Putamen (tissue), 1 donor: ENCODE data around the gene CEP19.

Experiments
- DNase-seq: peaks from one replicate; pipeline ENCODE4 v3.0.0-alpha.2; 2016; ENCODE audit warnings: low spot score

The CEP19 gene

DNA sequence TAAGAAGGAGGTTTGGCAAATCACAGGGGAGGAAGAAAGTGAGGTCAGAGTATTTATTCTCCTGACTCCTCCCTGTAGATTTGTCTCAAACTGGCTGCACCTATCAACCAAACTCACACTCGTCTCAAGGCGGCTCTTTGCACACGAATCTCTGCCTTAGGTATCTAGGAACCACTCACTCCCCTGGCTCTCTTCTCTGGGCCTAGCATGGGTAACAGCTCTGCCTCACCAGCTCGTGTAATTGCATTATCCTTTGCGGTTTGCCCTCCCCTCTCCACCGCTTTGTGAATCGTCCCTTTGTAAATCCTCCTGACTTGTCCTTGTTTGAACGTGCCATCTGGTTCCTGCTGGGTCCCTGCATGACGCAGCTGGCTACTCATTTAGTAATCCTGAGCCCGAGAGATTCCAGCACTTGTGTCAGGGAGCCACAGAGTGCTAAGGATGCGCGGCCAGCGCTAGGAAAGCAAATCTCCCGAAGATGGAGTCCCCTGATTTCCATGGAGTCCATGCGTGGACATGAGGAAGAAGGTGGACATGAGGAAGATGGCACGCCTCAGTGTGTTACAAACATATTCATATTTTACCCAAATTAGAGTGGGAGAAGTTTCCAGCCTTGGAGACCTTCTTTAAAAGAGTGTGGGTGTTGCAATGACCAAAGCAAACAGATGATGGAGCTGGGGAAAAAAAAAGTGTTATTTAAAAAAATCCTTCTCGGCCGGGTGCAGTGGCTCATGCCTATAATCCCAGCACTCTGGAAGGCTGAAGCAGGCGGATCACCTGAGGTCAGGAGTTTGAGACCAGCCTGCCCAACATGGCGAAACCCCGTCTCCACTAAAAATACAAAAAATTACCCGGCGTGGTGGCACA is 45.8 kb downstream of the CEP19 start:
- DNase-seq, result no peak

DNA sequence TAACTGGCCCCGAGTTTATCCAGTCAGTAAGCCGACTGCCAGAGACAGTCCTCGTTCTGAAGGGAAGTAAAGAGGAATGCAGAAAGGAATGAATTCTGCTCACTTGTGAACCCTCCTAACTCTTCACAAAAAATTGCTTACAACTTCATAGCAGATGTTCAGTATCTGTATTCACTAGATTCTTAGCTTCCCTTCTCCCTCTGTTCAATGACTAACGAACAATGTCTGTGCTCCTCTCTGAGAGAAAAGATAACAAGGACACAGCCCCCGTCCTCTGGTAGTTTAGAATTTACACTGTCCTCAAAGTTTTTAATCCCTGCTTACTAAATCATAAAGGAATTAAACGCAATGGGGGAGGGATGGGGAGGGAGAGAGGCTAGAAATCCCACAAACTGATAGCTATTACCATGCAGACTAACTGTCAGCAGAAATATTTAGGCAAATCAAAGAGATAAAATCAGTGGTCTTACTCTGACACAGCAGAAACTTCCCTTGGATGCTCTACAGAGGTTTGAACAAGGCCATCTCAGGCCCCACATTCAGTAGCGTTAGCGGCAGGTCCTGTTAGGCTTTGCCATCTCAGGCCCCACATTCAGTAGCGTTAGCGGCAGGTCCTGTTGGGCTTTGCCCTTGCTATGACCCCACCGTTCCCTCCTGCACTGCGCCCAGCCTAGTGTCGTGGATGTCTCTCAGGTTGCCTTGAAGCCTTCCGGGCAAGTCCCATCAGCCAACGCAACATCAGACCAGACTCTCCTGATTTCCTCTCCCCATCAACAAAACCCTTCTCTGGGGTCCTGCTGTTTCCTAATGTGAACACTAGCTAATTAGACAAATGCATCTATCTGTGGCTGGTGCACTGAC is 49.1 kb downstream of the CEP19 start:
- DNase-seq, result no peak

GRCh38 chr3:196662033-196662432 is 50.0 kb downstream of the CEP19 start:
- DNase-seq, result no peak

DNA sequence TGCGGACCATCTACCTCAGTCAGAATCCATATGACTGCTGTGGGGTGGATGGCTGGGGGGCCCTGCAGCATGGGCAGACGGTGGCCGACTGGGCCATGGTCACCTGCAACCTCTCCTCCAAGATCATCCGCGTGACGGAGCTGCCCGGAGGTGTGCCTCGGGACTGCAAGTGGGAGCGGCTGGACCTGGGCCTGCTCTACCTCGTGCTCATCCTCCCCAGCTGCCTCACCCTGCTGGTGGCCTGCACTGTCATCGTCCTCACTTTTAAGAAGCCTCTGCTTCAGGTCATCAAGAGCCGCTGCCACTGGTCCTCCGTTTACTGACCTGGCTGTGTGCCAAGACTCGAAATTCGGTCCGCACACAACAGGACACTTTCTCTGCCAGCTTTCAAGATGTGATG is 50.6 kb downstream of the CEP19 start:
- no peak for DNase-seq

- no peak for DNase-seq
These were observed 51.5 kb downstream of the CEP19 start for GRCh38 chr3:196660381-196661166.

- DNase-seq, result no peak
These were observed 52.1 kb downstream of the CEP19 start for GRCh38 chr3:196659901-196660351.
